Uterus (tissue), 2 donors: Measurements from ENCODE around the gene SF3A2.

Experiments
- CTCF ChIP-seq, 4 experiments: fragments of 200-600 bp in 2 of 4; fragments of 450-650 bp in 2 of 4; sonication (generic) in 2 of 4; IDR thresholded peaks; one replicate each; pipeline ENCODE4 v1.5.1; 2016 to 2019; ENCODE audit warnings: antibody characterized with exemption in 4 of 4, mild to moderate bottlenecking in 2 of 4, moderate library complexity in 1 of 4
- POLR2A ChIP-seq, 2 donors: fragments of 450-650 bp; IDR thresholded peaks; one replicate each; pipeline ENCODE4 v1.6.1; 2016; ENCODE audit warnings: antibody characterized with exemption in 2 of 2, mild to moderate bottlenecking in 1 of 2, moderate library complexity in 1 of 2

GRCh38 chr19:2291185-2291751 lies 54.6 kb downstream of the SF3A2 start:
- no peak for TF ChIP-seq CTCF (IDR thresholded peaks at IDR 0.05)
- TF ChIP-seq POLR2A (IDR thresholded peaks at IDR 0.05): no peak
